HepG2 (cell line): ENCODE data around the gene ATXN1L. TPM values are rescaled to one million over a fixed set of nuclear protein-coding genes. Genes with fewer than 3 reads are reported as not detected.

Experiments used
- BHLHE40 ChIP-seq: IDR thresholded peaks from 2 replicates; pipeline ENCODE4 v1.6.1; 2011; ENCODE audit warnings: low read length, improper control_type of control experiment
- NCOA1 ChIP-seq: sonication (generic); formaldehyde crosslinking; IDR thresholded peaks from 2 replicates; pipeline ENCODE4 v1.9.0; 2021; ENCODE audit warnings: missing genetic modification reagents
- NFKB2 ChIP-seq: sonication (generic); formaldehyde crosslinking; IDR thresholded peaks from 2 replicates; pipeline ENCODE4 v1.4.0; 2020; ENCODE audit warnings: missing genetic modification reagents, borderline replicate concordance
- NKX3-1 ChIP-seq: sonication (generic); formaldehyde crosslinking; IDR thresholded peaks from 2 replicates; pipeline ENCODE4 v1.5.0; 2020; ENCODE audit warnings: missing genetic modification reagents
- RFXAP ChIP-seq: sonication (generic); formaldehyde crosslinking; IDR thresholded peaks from 2 replicates; pipeline ENCODE4 v1.4.0; 2020; ENCODE audit warnings: missing genetic modification reagents, borderline replicate concordance
- RXRA ChIP-seq: sonication (generic); formaldehyde crosslinking; IDR thresholded peaks from 2 replicates; pipeline ENCODE4 v1.5.1; 2020; ENCODE audit warnings: missing genetic modification reagents
- SATB2 ChIP-seq: sonication (generic); formaldehyde crosslinking; IDR thresholded peaks from 2 replicates; pipeline ENCODE4 v1.5.0; 2020; ENCODE audit warnings: missing genetic modification reagents
- SOX13 ChIP-seq, 3 experiments: fragments of 450-650 bp in 1 of 3; sonication (generic) in 1 of 3; formaldehyde crosslinking in 1 of 3; IDR thresholded peaks in 2 of 3; conservative IDR thresholded peaks in 1 of 3; 2 replicates each; pipeline versions ENCODE4 v1.5.0 to v1.6.1; 2016 to 2020; ENCODE audit warnings: antibody characterized with exemption in 1 of 3, mild to moderate bottlenecking in 1 of 3, missing compliant biosample characterization in 1 of 3, missing genetic modification reagents in 1 of 3, moderate library complexity in 1 of 3
- SOX5 ChIP-seq: IDR thresholded peaks from 2 replicates; pipeline ENCODE4 v1.6.1; 2016; ENCODE audit warnings: borderline replicate concordance
- TBX2 ChIP-seq: sonication (generic); formaldehyde crosslinking; IDR thresholded peaks from 2 replicates; pipeline ENCODE4 v1.5.0; 2020; ENCODE audit warnings: missing genetic modification reagents, mild to moderate bottlenecking, borderline replicate concordance
- ZBTB1 ChIP-seq: sonication (generic); formaldehyde crosslinking; IDR thresholded peaks from 2 replicates; pipeline ENCODE4 v1.4.0; 2020; ENCODE audit warnings: missing genetic modification reagents, borderline replicate concordance
- ZNF205 ChIP-seq: IDR thresholded peaks from 2 replicates; pipeline ENCODE4 v1.6.1; 2018; ENCODE audit warnings: missing biosample characterization, missing genetic modification reagents
- ZNF329 ChIP-seq: sonication (generic); formaldehyde crosslinking; IDR thresholded peaks from 2 replicates; pipeline ENCODE4 v1.9.0; 2021; ENCODE audit warnings: low read depth, mild to moderate bottlenecking, missing genetic modification reagents
- ZNF343 ChIP-seq: sonication (generic); formaldehyde crosslinking; IDR thresholded peaks from 2 replicates; pipeline ENCODE4 v1.4.0; 2020; ENCODE audit warnings: mild to moderate bottlenecking, missing genetic modification reagents
- ZSCAN22 ChIP-seq: sonication (generic); formaldehyde crosslinking; IDR thresholded peaks from 2 replicates; pipeline ENCODE4 v1.4.0; 2020; ENCODE audit warnings: mild to moderate bottlenecking, missing genetic modification reagents
- ZSCAN25 ChIP-seq: sonication (generic); formaldehyde crosslinking; IDR thresholded peaks from 2 replicates; pipeline ENCODE4 v1.8.0; 2022; ENCODE audit warnings: mild to moderate bottlenecking, missing genetic modification reagents
- polyA plus RNA-seq, 8 experiments: library from polyadenylated mRNA; depleted of rRNA in 3 of 8; stranded (reverse) in 7 of 8; unstranded in 1 of 8; fragments of >200 nt; fragmentation: Illumina TruSeq in 4 of 8; extraction: Trizol in 4 of 8; gene quantifications; 2 replicates each; pipeline versions ENCODE4 v1.2.1 to v1.2.3, GENCODE V29; 2011 to 2016; ENCODE audit warnings: low read depth in 4 of 8, missing spikeins in 1 of 8, mixed read lengths in 1 of 8; ENCODE audit not compliant: insufficient read depth in 1 of 8
- total RNA-seq, 5 experiments: library from RNA; depleted of rRNA; stranded (reverse); fragments of >200 nt; fragmentation: Illumina TruSeq; extraction: Trizol; gene quantifications; 2 replicates each; pipeline ENCODE4 v1.2.3, GENCODE V29; 2016; ENCODE audit warnings: low read depth in 1 of 5
- TF ChIP-seq, protein P1 (sequence below): sonication (generic); formaldehyde crosslinking; IDR thresholded peaks from 2 replicates; pipeline ENCODE4 v1.4.0; 2020; ENCODE audit warnings: missing genetic modification reagents, borderline replicate concordance
- TF ChIP-seq, protein P2 (sequence below): sonication (generic); formaldehyde crosslinking; IDR thresholded peaks from 2 replicates; pipeline ENCODE4 v1.4.0; 2020; ENCODE audit warnings: missing genetic modification reagents, mild to moderate bottlenecking, borderline replicate concordance
- TF ChIP-seq, protein P3 (sequence below): sonication (generic); formaldehyde crosslinking; IDR thresholded peaks from 2 replicates; pipeline ENCODE4 v1.8.0; 2022; ENCODE audit warnings: low read depth, missing genetic modification reagents
- TF ChIP-seq, protein P4 (sequence below): sonication (generic); formaldehyde crosslinking; IDR thresholded peaks from 2 replicates; pipeline ENCODE4 v1.4.0; 2020; ENCODE audit warnings: mild to moderate bottlenecking, low read depth, missing genetic modification reagents
- TF ChIP-seq, protein P5 (sequence below): sonication (generic); formaldehyde crosslinking; IDR thresholded peaks from 2 replicates; pipeline ENCODE4 v1.9.0; 2022; ENCODE audit warnings: missing genetic modification reagents, mild to moderate bottlenecking, borderline replicate concordance

The ATXN1L gene
- total and polyA plus RNA-seq, 2 of the 13 experiments (the other 11 are each of a cell fraction or from before 2014, with no cell fraction given) = 20.0 to 22.4 TPM

DNA sequence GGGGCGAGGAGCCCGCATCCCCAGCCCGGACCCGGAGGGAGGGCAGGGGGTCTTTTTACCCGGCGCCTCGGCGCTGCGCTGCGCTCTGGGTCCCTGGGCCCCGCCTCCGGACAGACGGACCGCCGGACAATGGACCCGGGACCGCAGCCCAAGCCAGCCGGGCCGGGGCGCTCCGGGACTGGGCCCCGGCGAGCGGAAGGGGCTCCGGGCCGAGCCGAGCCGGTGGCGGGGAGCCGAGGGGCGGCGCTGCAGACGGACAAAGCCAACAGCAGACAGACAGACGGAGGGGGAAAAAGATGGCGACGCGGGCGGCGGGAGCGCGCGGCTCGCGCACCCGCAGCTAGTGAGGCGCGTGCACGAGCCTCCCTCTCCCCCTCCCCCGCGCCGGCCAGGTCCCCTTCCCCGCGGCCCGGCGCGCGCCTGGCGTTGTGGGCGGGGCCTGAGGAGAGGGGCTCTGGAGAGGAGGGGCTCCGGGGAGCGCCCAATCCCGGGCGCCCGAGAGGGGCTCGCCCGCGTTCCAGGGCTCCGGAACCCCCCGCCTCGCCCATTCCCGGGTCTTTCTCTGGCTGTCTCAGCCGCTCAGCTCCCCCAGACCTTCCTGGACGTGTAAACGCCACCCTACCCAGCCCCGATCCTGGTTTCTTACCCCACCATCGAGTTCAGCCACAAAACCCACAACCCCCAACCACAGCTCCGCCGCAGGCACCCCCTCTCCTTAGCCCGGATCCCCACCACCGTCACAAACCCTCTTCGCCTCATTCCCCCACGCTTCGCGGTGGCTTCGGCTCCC, 38.3 kb downstream of the ATXN1L start, which contains the start of gene ZNF821 (continued):
- TF ChIP-seq ZSCAN25 (no peak), NCOA1 (CRISPR knock-in tag) (no peak), SOX5 (CRISPR knock-in tag) (no peak), TBX2 (CRISPR knock-in tag) (peak; percentile 27; the same call in 1 of the 2 replicates), ZNF343 (CRISPR knock-in tag) (peak; percentile 69; the same call in 1 of the 2 replicates), BHLHE40 (no peak), SOX13 (IDR thresholded peaks at IDR 0.05) (no peak), SOX13 (CRISPR knock-in tag; conservative IDR thresholded peaks at IDR 0.05 in 1 of 2, IDR thresholded peaks at IDR 0.05 in 1 of 2) (0 out of 4 replicates have a peak, but pooled peaks of 1 of the 2 experiments have one; percentile 4), RFXAP (CRISPR knock-in tag) (no peak), NFKB2 (0 out of 2 replicates have a peak, but pooled peaks have one; percentile 74), SATB2 (no peak), ZNF329 (CRISPR knock-in tag) (no peak), ZBTB1 (no peak), ZNF205 (CRISPR knock-in tag) (peak; percentile 76), RXRA (no peak), NKX3-1 (no peak; the same call in 1 of the 2 replicates), ZSCAN22 (CRISPR knock-in tag) (peak; percentile 91)
- TF ChIP-seq, protein P1, sequence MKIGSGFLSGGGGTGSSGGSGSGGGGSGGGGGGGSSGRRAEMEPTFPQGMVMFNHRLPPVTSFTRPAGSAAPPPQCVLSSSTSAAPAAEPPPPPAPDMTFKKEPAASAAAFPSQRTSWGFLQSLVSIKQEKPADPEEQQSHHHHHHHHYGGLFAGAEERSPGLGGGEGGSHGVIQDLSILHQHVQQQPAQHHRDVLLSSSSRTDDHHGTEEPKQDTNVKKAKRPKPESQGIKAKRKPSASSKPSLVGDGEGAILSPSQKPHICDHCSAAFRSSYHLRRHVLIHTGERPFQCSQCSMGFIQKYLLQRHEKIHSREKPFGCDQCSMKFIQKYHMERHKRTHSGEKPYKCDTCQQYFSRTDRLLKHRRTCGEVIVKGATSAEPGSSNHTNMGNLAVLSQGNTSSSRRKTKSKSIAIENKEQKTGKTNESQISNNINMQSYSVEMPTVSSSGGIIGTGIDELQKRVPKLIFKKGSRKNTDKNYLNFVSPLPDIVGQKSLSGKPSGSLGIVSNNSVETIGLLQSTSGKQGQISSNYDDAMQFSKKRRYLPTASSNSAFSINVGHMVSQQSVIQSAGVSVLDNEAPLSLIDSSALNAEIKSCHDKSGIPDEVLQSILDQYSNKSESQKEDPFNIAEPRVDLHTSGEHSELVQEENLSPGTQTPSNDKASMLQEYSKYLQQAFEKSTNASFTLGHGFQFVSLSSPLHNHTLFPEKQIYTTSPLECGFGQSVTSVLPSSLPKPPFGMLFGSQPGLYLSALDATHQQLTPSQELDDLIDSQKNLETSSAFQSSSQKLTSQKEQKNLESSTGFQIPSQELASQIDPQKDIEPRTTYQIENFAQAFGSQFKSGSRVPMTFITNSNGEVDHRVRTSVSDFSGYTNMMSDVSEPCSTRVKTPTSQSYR (CRISPR knock-in tag) = 0 out of 2 replicates have a peak, but pooled peaks have one; percentile 48
- TF ChIP-seq, protein P2, sequence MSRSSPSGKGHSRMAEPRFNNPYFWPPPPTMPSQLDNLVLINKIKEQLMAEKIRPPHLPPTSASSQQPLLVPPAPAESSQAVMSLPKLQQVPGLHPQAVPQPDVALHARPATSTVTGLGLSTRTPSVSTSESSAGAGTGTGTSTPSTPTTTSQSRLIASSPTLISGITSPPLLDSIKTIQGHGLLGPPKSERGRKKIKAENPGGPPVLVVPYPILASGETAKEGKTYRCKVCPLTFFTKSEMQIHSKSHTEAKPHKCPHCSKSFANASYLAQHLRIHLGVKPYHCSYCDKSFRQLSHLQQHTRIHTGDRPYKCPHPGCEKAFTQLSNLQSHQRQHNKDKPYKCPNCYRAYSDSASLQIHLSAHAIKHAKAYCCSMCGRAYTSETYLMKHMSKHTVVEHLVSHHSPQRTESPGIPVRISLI (CRISPR knock-in tag) = no peak
- TF ChIP-seq, protein P3, sequence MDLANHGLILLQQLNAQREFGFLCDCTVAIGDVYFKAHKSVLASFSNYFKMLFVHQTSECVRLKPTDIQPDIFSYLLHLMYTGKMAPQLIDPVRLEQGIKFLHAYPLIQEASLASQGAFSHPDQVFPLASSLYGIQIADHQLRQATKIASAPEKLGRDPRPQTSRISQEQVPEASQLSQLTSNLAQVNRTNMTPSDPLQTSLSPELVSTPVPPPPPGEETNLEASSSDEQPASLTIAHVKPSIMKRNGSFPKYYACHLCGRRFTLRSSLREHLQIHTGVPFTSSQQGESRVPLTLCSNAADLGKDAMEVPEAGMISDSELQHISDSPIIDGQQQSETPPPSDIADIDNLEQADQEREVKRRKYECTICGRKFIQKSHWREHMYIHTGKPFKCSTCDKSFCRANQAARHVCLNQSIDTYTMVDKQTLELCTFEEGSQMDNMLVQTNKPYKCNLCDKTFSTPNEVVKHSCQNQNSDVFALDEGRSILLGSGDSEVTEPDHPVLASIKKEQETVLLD (CRISPR knock-in tag) = 0 out of 2 replicates have a peak, but pooled peaks have one; percentile 12
- TF ChIP-seq, protein P4, sequence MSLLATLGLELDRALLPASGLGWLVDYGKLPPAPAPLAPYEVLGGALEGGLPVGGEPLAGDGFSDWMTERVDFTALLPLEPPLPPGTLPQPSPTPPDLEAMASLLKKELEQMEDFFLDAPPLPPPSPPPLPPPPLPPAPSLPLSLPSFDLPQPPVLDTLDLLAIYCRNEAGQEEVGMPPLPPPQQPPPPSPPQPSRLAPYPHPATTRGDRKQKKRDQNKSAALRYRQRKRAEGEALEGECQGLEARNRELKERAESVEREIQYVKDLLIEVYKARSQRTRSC = no peak
- TF ChIP-seq, protein P5, sequence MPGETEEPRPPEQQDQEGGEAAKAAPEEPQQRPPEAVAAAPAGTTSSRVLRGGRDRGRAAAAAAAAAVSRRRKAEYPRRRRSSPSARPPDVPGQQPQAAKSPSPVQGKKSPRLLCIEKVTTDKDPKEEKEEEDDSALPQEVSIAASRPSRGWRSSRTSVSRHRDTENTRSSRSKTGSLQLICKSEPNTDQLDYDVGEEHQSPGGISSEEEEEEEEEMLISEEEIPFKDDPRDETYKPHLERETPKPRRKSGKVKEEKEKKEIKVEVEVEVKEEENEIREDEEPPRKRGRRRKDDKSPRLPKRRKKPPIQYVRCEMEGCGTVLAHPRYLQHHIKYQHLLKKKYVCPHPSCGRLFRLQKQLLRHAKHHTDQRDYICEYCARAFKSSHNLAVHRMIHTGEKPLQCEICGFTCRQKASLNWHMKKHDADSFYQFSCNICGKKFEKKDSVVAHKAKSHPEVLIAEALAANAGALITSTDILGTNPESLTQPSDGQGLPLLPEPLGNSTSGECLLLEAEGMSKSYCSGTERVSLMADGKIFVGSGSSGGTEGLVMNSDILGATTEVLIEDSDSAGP (CRISPR knock-in tag) = peak; percentile 60; the same call in 1 of the 2 replicates
